ENCODE measurements around the gene HCN1.
"Not testable (repeated sequence)": the region's sequence is repeated elsewhere in the genome, so short reads cannot be mapped to it uniquely, and the experiment has no call there.

DNA sequence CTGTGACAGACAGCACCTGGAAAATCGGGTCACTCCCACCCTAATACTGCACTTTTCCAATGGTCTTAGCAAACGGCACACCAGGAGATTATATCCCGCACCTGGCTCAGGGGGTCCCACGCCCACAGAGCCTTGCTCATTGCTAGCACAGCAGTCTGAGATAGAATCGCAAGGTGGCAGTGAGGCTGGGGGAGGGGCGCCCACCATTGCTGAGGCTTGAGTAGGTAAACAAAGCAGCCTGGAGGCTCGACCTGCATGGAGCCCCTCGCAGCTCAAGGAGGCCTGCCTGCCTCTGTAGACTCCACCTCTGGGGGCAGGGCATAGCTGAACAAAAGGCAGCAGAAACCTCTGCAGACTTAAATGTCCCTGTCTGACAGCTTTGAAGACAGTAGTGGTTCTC, 383.6 kb downstream of the HCN1 start:
- TF ChIP-seq, protein P1, sequence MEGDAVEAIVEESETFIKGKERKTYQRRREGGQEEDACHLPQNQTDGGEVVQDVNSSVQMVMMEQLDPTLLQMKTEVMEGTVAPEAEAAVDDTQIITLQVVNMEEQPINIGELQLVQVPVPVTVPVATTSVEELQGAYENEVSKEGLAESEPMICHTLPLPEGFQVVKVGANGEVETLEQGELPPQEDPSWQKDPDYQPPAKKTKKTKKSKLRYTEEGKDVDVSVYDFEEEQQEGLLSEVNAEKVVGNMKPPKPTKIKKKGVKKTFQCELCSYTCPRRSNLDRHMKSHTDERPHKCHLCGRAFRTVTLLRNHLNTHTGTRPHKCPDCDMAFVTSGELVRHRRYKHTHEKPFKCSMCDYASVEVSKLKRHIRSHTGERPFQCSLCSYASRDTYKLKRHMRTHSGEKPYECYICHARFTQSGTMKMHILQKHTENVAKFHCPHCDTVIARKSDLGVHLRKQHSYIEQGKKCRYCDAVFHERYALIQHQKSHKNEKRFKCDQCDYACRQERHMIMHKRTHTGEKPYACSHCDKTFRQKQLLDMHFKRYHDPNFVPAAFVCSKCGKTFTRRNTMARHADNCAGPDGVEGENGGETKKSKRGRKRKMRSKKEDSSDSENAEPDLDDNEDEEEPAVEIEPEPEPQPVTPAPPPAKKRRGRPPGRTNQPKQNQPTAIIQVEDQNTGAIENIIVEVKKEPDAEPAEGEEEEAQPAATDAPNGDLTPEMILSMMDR (conservative IDR thresholded peaks at IDR 0.05; ENCODE audit: low read depth, low read length), result not testable (repeated sequence)
- TF ChIP-seq, protein P2, sequence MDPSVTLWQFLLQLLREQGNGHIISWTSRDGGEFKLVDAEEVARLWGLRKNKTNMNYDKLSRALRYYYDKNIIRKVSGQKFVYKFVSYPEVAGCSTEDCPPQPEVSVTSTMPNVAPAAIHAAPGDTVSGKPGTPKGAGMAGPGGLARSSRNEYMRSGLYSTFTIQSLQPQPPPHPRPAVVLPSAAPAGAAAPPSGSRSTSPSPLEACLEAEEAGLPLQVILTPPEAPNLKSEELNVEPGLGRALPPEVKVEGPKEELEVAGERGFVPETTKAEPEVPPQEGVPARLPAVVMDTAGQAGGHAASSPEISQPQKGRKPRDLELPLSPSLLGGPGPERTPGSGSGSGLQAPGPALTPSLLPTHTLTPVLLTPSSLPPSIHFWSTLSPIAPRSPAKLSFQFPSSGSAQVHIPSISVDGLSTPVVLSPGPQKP (IDR thresholded peaks at IDR 0.05; ENCODE audit: borderline replicate concordance, low read depth, low read length), result not testable (repeated sequence)
- TF ChIP-seq POLR2A (IDR thresholded peaks at IDR 0.05; ENCODE audit: low read depth, low read length); RAD21 (IDR thresholded peaks at IDR 0.05; ENCODE audit: low read length); FOS (IDR thresholded peaks at IDR 0.05; ENCODE audit: low read depth, low read length); CEBPB (IDR thresholded peaks at IDR 0.05; ENCODE audit: low read depth, low read length); RCOR1 (IDR thresholded peaks at IDR 0.05; ENCODE audit: insufficient replicate concordance, low read length); RFX5 (IDR thresholded peaks at IDR 0.05; ENCODE audit: low read depth, low read length); SMC3 (IDR thresholded peaks at IDR 0.05; ENCODE audit: low read depth, low read length); MAFK (IDR thresholded peaks at IDR 0.05; ENCODE audit: low read depth, low read length): not testable (repeated sequence)
- TF ChIP-seq, protein P3, sequence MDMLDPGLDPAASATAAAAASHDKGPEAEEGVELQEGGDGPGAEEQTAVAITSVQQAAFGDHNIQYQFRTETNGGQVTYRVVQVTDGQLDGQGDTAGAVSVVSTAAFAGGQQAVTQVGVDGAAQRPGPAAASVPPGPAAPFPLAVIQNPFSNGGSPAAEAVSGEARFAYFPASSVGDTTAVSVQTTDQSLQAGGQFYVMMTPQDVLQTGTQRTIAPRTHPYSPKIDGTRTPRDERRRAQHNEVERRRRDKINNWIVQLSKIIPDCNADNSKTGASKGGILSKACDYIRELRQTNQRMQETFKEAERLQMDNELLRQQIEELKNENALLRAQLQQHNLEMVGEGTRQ (IDR thresholded peaks at IDR 0.05; ENCODE audit: low read depth, low read length), result not testable (repeated sequence)

All from IMR-90 (cell line).